Endothelial cell (in vitro differentiated cells): ENCODE measurements around the gene NTM. TPM values are rescaled to one million over a fixed set of nuclear protein-coding genes. Genes with fewer than 3 reads are reported as not detected.

Source experiments
- DNase-seq: peaks from one replicate; pipeline ENCODE4 v3.0.0; 2021; ENCODE audit warnings: low spot score
- H3K27ac Mint-ChIP-seq: one replicate; pipeline ENCODE4 v1.8.0; 2021; ENCODE audit warnings: mixed read lengths, inconsistent platforms; ENCODE audit not compliant: unreplicated experiment
- H3K27me3 Mint-ChIP-seq: one replicate; pipeline ENCODE4 v1.8.0; 2021; ENCODE audit warnings: mild to moderate bottlenecking, moderate library complexity, mixed read lengths, inconsistent platforms; ENCODE audit not compliant: unreplicated experiment
- H3K36me3 Mint-ChIP-seq: one replicate; pipeline ENCODE4 v1.8.0; 2021; ENCODE audit warnings: mild to moderate bottlenecking, low read depth, mixed read lengths, inconsistent platforms; ENCODE audit not compliant: unreplicated experiment
- H3K4me1 Mint-ChIP-seq: one replicate; pipeline ENCODE4 v1.8.0; 2021; ENCODE audit warnings: mild to moderate bottlenecking, mixed read lengths, inconsistent platforms; ENCODE audit not compliant: unreplicated experiment
- H3K4me3 Mint-ChIP-seq: one replicate; pipeline ENCODE4 v1.8.0; 2021; ENCODE audit warnings: mild to moderate bottlenecking, mixed read lengths, inconsistent platforms; ENCODE audit not compliant: unreplicated experiment
- H3K9me3 Mint-ChIP-seq: one replicate; pipeline ENCODE4 v1.8.0; 2021; ENCODE audit warnings: mixed read lengths, inconsistent platforms; ENCODE audit not compliant: unreplicated experiment
- CTCF ChIP-seq: fragments of 200-600 bp; sonication (generic); IDR thresholded peaks from one replicate; pipeline ENCODE4 v1.5.0; 2021; ENCODE audit warnings: antibody characterized with exemption; ENCODE audit not compliant: unreplicated experiment
- total RNA-seq: library from RNA; stranded (reverse); fragmentation: NEBNext Ultra II Directional; extraction: Animal tissue kit (Norgen Biotek cat#: 25700); gene quantifications from one replicate; pipeline ENCODE4 v1.2.1, GENCODE V29; 2021; ENCODE audit not compliant: unreplicated experiment

Gene NTM
- total RNA-seq, 1 donor from 2014 or later = 3.6 TPM

DNA sequence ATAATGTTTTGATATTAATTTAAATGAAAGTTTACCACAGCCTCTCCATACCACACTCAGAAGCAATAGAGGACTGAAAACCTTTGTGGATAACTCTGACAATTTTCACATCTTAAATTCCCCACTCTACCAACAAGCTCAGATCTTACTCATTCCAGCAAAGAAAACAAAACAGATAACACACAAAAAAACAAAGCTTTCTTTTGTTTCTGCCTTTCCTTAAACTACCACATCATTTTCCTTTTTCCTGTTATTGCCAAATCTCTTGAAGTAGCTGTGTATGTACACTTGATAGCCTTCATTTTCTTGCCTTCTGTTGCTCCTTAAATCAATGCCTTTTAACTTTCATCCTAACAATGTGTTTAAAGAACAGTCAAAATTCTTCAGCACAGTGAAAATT, 484.9 kb downstream of the NTM start:
- H3K4me3 Mint-ChIP-seq = no peak overlapping the region
- no peak overlapping the region for H3K27ac Mint-ChIP-seq
- no peaks in the 10 kb centered on the region for H3K9me3 Mint-ChIP-seq
- TF ChIP-seq CTCF = no peak
- H3K36me3 Mint-ChIP-seq = no peaks in the 10 kb centered on the region
- peaks cover 23% of the 10 kb centered on the region for H3K4me1 Mint-ChIP-seq
- no peak for DNase-seq
- no peaks in the 10 kb centered on the region for H3K27me3 Mint-ChIP-seq

- no peaks in the 10 kb centered on the region for H3K9me3 Mint-ChIP-seq
- no peak overlapping the region for H3K27ac Mint-ChIP-seq
- TF ChIP-seq CTCF = no peak
- DNase-seq = no peak
- H3K4me3 Mint-ChIP-seq = no peak overlapping the region
- H3K36me3 Mint-ChIP-seq = no peaks in the 10 kb centered on the region
- H3K4me1 Mint-ChIP-seq = peaks cover 36% of the 10 kb centered on the region
- H3K27me3 Mint-ChIP-seq = peaks cover 3% of the 10 kb centered on the region
Measured at GRCh38 chr11:131857246-131857645, 486.8 kb downstream of the NTM start.

- TF ChIP-seq CTCF = no peak
Measured at GRCh38 chr11:131858505-131858904, 488.1 kb downstream of the NTM start.

GRCh38 chr11:131859538-131860210, 489.3 kb downstream of the NTM start:
- H3K36me3 Mint-ChIP-seq = no peaks in the 10 kb centered on the region
- no peak overlapping the region for H3K4me3 Mint-ChIP-seq
- peak overlapping the region; percentile 37 for H3K27ac Mint-ChIP-seq
- no peak for TF ChIP-seq CTCF
- H3K9me3 Mint-ChIP-seq = no peaks in the 10 kb centered on the region
- DNase-seq = no peak
- peaks cover 3% of the 10 kb centered on the region for H3K27me3 Mint-ChIP-seq
- peaks cover 43% of the 10 kb centered on the region for H3K4me1 Mint-ChIP-seq

More at GRCh38 chr11:131858505-131858904, 488.1 kb downstream of the NTM start:
- H3K4me3 Mint-ChIP-seq = no peak overlapping the region
- H3K4me1 Mint-ChIP-seq = peaks cover 42% of the 10 kb centered on the region
- no peaks in the 10 kb centered on the region for H3K36me3 Mint-ChIP-seq
- DNase-seq = no peak
- H3K9me3 Mint-ChIP-seq = no peaks in the 10 kb centered on the region
- H3K27me3 Mint-ChIP-seq = peaks cover 3% of the 10 kb centered on the region
- no peak overlapping the region for H3K27ac Mint-ChIP-seq

DNA sequence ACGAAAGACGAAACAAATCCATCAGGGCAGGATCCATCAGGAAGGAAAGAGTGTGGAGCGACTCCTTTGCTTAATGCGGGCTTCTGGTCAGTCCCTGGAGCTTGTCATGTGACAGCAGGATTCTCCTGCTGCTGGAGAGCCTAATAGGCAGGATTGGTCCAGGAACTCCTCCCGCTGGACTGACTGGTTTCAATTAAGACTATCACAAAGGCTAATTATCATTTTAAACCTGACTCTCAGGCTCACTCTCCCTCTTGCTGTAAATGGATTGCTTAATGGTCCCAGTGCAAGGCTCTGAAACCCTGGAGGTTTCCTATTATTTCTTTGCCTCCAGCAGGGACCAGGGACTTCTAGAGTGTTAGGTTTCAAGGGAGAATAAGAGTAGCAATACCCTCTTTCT, 493.8 kb downstream of the NTM start:
- no peak overlapping the region for H3K4me3 Mint-ChIP-seq
- no peaks in the 10 kb centered on the region for H3K36me3 Mint-ChIP-seq
- H3K9me3 Mint-ChIP-seq = no peaks in the 10 kb centered on the region
- H3K27ac Mint-ChIP-seq = no peak overlapping the region
- no peak for DNase-seq
- peaks cover 9% of the 10 kb centered on the region for H3K27me3 Mint-ChIP-seq
- no peak for TF ChIP-seq CTCF
- H3K4me1 Mint-ChIP-seq = peaks cover 71% of the 10 kb centered on the region
